K562 (cell line): ENCODE results near the gene URM1. TPM values are rescaled to one million over a fixed set of nuclear protein-coding genes. Genes with fewer than 3 reads are reported as not detected.

Experiments
- FOS ChIP-seq: IDR thresholded peaks from 3 replicates; pipeline ENCODE4 v1.6.1; 2011; ENCODE audit not compliant: insufficient read length; ENCODE audit errors: extremely low read depth
- HMGXB4 ChIP-seq: sonication (generic); formaldehyde crosslinking; IDR thresholded peaks from 2 replicates; pipeline ENCODE4 v1.8.1; 2023; ENCODE audit warnings: mild to moderate bottlenecking, missing genetic modification reagents
- KDM5B ChIP-seq: fragments of 200-600 bp; sonication (generic); IDR thresholded peaks from 2 replicates; pipeline ENCODE4 v1.6.1; 2012; ENCODE audit warnings: low read depth, mild to moderate bottlenecking, moderate library complexity, low read length, control low read depth, inconsistent platforms; ENCODE audit not compliant: insufficient replicate concordance
- KLF6 ChIP-seq: fragments of 250-450 bp; sonication (Bioruptor Pico); IDR thresholded peaks from 2 replicates; pipeline ENCODE4 v1.4.0; 2020; ENCODE audit warnings: mild to moderate bottlenecking, moderate library complexity, borderline replicate concordance
- MCM3 ChIP-seq: fragments of 450-650 bp; IDR thresholded peaks from 2 replicates; pipeline ENCODE4 v1.6.1; 2016
- NFIX ChIP-seq: fragments of 250-450 bp; sonication (Bioruptor Pico); IDR thresholded peaks from 2 replicates; pipeline ENCODE4 v1.4.0; 2020; ENCODE audit warnings: low read depth, mild to moderate bottlenecking, moderate library complexity
- PCBP1 ChIP-seq: fragments of 200-400 bp; formaldehyde crosslinking; IDR thresholded peaks from 2 replicates; pipeline ENCODE4 v1.6.1; 2018; ENCODE audit warnings: mild to moderate bottlenecking, low read depth, low read length; ENCODE audit not compliant: poor library complexity, severe bottlenecking
- POLR3G ChIP-seq: IDR thresholded peaks from 2 replicates; pipeline ENCODE4 v1.6.1; 2011; ENCODE audit not compliant: insufficient read length, insufficient replicate concordance; ENCODE audit errors: extremely low read depth
- SMARCA5 ChIP-seq: fragments of 450-650 bp; IDR thresholded peaks from 2 replicates; pipeline ENCODE4 v1.6.1; 2016
- TOE1 ChIP-seq, 2 experiments: fragments of 450-650 bp in 1 of 2; sonication (generic) in 1 of 2; formaldehyde crosslinking in 1 of 2; IDR thresholded peaks; 2 replicates each; pipeline versions ENCODE4 v1.7.1 to v1.8.0; 2016 to 2022; ENCODE audit warnings: borderline replicate concordance in 2 of 2, mild to moderate bottlenecking in 2 of 2, antibody characterized with exemption in 1 of 2, inconsistent platforms in 1 of 2, low read depth in 1 of 2, missing genetic modification reagents in 1 of 2, moderate library complexity in 1 of 2
- USF2 ChIP-seq: sonication (generic); formaldehyde crosslinking; IDR thresholded peaks from 2 replicates; pipeline ENCODE4 v1.5.0; 2020; ENCODE audit warnings: missing genetic modification reagents
- ZBTB17 ChIP-seq: fragments of 450-650 bp; formaldehyde crosslinking; IDR thresholded peaks from 2 replicates; pipeline ENCODE4 v1.4.0; 2020; ENCODE audit warnings: mild to moderate bottlenecking
- ZEB2 ChIP-seq: fragments of 450-650 bp; IDR thresholded peaks from 2 replicates; pipeline ENCODE4 v1.6.1; 2016
- ZFP1 ChIP-seq: fragments of 450-650 bp; formaldehyde crosslinking; IDR thresholded peaks from 2 replicates; pipeline ENCODE4 v1.4.0; 2020; ENCODE audit warnings: mild to moderate bottlenecking, mixed read lengths
- ZNF584 ChIP-seq: fragments of 200-800 bp; sonication (Bioruptor generic); IDR thresholded peaks from 2 replicates; pipeline ENCODE4 v1.6.1; 2016; ENCODE audit warnings: low read depth, mild to moderate bottlenecking, missing genetic modification characterization, missing compliant biosample characterization
- ZSCAN32 ChIP-seq: fragments of 450-650 bp; formaldehyde crosslinking; IDR thresholded peaks from 2 replicates; pipeline ENCODE4 v1.4.0; 2020; ENCODE audit warnings: mild to moderate bottlenecking, moderate library complexity
- polyA plus RNA-seq, 8 experiments: library from polyadenylated mRNA; depleted of rRNA in 4 of 8; stranded (reverse) in 5 of 8; unstranded in 3 of 8; fragments of >200 nt; fragmentation: Nextera tagmentation in 2 of 8; fragmentation: Illumina TruSeq in 1 of 8; extraction: Ambion mirVana in 2 of 8; extraction: Trizol in 1 of 8; gene quantifications; 2 replicates each; pipeline versions ENCODE4 v1.2.1 to v1.2.3, GENCODE V29; 2011 to 2014; ENCODE audit warnings: inconsistent platforms in 1 of 8, missing spikeins in 1 of 8
- total RNA-seq, 7 experiments: library from RNA; depleted of rRNA in 6 of 7; stranded (reverse); fragments of >200 nt in 6 of 7; fragmentation: Illumina TruSeq in 2 of 7; extraction: Trizol in 2 of 7; gene quantifications; 2 replicates each; pipeline versions ENCODE4 v1.2.1 to v1.2.3, GENCODE V29; 2011 to 2021; ENCODE audit warnings: low replicate concordance in 1 of 7
- TF ChIP-seq, protein P1 (sequence below), 2 experiments: fragments of 450-650 bp; formaldehyde crosslinking in 1 of 2; IDR thresholded peaks; 2 replicates each; pipeline versions ENCODE4 v1.4.0 to v1.6.1; 2014 to 2020; ENCODE audit warnings: mild to moderate bottlenecking in 2 of 2, borderline replicate concordance in 1 of 2, low read depth in 1 of 2

The URM1 gene
- total and polyA plus RNA-seq, 9 of the 15 experiments (the other 6 are each of a cell fraction or from before 2014, with no cell fraction given) = 10.1 to 88.9 (median 53.3) TPM

- TF ChIP-seq, protein P1, sequence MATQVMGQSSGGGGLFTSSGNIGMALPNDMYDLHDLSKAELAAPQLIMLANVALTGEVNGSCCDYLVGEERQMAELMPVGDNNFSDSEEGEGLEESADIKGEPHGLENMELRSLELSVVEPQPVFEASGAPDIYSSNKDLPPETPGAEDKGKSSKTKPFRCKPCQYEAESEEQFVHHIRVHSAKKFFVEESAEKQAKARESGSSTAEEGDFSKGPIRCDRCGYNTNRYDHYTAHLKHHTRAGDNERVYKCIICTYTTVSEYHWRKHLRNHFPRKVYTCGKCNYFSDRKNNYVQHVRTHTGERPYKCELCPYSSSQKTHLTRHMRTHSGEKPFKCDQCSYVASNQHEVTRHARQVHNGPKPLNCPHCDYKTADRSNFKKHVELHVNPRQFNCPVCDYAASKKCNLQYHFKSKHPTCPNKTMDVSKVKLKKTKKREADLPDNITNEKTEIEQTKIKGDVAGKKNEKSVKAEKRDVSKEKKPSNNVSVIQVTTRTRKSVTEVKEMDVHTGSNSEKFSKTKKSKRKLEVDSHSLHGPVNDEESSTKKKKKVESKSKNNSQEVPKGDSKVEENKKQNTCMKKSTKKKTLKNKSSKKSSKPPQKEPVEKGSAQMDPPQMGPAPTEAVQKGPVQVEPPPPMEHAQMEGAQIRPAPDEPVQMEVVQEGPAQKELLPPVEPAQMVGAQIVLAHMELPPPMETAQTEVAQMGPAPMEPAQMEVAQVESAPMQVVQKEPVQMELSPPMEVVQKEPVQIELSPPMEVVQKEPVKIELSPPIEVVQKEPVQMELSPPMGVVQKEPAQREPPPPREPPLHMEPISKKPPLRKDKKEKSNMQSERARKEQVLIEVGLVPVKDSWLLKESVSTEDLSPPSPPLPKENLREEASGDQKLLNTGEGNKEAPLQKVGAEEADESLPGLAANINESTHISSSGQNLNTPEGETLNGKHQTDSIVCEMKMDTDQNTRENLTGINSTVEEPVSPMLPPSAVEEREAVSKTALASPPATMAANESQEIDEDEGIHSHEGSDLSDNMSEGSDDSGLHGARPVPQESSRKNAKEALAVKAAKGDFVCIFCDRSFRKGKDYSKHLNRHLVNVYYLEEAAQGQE (IDR thresholded peaks at IDR 0.05; ENCODE audit: borderline replicate concordance) = peak; percentile 46; the same call in 1 of the 2 replicates
- TF ChIP-seq, protein P1 (CRISPR knock-in tag; IDR thresholded peaks at IDR 0.05; ENCODE audit: low read depth) = 0 out of 2 replicates have a peak, but pooled peaks have one; percentile 20
- TF ChIP-seq TOE1 (IDR thresholded peaks at IDR 0.05; ENCODE audit: borderline replicate concordance) (peak; percentile 14; the same call in 1 of the 2 replicates), TOE1 (CRISPR knock-in tag; IDR thresholded peaks at IDR 0.05; ENCODE audit: borderline replicate concordance, low read depth) (no peak), KDM5B (no peak), FOS (no peak), USF2 (CRISPR knock-in tag) (no peak), ZSCAN32 (CRISPR knock-in tag) (no peak), HMGXB4 (CRISPR knock-in tag) (peak; percentile 82; the same call in 1 of the 2 replicates), POLR3G (no peak), MCM3 (no peak), ZBTB17 (CRISPR knock-in tag) (0 out of 2 replicates have a peak, but pooled peaks have one; percentile 37), ZNF584 (no peak), PCBP1 (no peak), SMARCA5 (no peak), ZFP1 (no peak), ZEB2 (peak; percentile 38; the same call in 1 of the 2 replicates), KLF6 (no peak), NFIX (no peak)
Measured at GRCh38 chr9:128420060-128420650, 49.0 kb downstream of the URM1 start (continued).
